Measurements from ENCODE around the gene SLC9A9.
A peak's percentile ranks its signal among the peaks of the same experiment; 100 is the strongest.

The SLC9A9 gene

DNA sequence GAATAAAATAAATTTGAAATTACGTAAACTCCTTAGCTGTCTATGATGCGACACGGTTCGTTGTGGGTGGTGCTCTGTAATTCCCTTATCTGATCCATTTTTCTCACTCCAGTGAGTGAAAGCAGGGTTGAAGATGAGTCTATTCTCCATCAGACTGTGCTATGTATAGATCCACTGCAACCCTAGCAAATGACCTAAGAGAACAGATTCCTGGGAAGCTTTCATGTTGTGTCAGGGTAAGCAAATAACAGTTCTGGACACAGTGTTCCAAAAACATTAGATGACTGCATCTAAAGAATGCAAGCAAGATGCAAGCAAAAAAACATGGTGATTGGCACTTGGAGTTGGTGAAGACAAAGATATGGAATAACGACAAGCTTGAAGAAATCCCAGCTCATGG, 239.3 kb downstream of the SLC9A9 start:
- peak; percentile 96 for DNase-seq
- Histone ChIP-seq H3K36me3 (replicated peaks) (no peaks in the 10 kb centered on the region), H3K4me3 (ENCODE audit: low read depth, low read length) (no peak overlapping the region), H3K27me3 (replicated peaks) (no peaks in the 10 kb centered on the region), H3K27ac (peak overlapping the region; percentile 90)
- TF ChIP-seq, protein P1, sequence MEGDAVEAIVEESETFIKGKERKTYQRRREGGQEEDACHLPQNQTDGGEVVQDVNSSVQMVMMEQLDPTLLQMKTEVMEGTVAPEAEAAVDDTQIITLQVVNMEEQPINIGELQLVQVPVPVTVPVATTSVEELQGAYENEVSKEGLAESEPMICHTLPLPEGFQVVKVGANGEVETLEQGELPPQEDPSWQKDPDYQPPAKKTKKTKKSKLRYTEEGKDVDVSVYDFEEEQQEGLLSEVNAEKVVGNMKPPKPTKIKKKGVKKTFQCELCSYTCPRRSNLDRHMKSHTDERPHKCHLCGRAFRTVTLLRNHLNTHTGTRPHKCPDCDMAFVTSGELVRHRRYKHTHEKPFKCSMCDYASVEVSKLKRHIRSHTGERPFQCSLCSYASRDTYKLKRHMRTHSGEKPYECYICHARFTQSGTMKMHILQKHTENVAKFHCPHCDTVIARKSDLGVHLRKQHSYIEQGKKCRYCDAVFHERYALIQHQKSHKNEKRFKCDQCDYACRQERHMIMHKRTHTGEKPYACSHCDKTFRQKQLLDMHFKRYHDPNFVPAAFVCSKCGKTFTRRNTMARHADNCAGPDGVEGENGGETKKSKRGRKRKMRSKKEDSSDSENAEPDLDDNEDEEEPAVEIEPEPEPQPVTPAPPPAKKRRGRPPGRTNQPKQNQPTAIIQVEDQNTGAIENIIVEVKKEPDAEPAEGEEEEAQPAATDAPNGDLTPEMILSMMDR (IDR thresholded peaks at IDR 0.05; ENCODE audit: low read depth, low read length, missing control alignments) = no peak
- in situ Hi-C loops (cut with HindIII; ENCODE audit: low pct_ligation_motif_present, low sequenced_read_pairs) = no loop called here

DNA sequence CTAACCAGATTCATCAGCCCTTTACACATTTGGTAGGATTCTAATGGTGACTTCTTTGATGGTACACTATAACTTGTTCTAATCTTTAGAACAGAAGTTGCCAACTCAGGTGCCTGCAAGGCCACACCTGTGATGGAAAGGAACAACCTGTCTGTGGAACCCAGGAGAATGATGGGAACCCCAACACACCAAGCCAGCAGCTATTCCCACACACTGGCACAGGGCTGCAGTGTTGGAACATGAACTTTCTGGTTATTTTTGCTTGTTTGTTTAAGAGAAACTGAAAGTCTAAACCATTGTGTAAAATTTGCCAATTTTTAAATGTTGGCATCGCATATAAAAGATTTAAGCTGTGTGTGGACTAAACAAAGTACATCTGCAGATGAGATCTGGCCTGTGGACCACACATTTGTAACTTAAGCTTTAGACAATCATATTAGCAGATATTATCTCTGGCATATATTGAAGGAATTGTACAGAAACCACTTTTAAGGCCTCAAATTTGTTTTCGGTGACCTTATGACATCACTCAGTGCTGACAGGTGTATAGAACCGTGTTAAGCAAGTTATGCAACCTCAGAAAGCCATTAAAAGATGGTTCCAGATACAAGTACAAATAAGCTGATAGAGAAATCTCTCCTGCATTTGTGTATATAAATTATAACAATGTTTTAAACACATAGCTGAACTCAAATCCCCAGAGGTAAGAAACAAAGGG, 242.9 kb downstream of the SLC9A9 start:
- TF ChIP-seq, protein P1 (IDR thresholded peaks at IDR 0.05; ENCODE audit: low read depth, low read length, missing control alignments) = no peak
- in situ Hi-C loops (cut with HindIII; ENCODE audit: low pct_ligation_motif_present, low sequenced_read_pairs) = no loop called here
- DNase-seq = no peak
- no peaks in the 10 kb centered on the region for H3K27me3 ChIP-seq (replicated peaks)
- H3K36me3 ChIP-seq (replicated peaks) = no peaks in the 10 kb centered on the region
- H3K27ac ChIP-seq = no peak overlapping the region
- no peak overlapping the region for H3K4me3 ChIP-seq (ENCODE audit: low read depth, low read length)

DNA sequence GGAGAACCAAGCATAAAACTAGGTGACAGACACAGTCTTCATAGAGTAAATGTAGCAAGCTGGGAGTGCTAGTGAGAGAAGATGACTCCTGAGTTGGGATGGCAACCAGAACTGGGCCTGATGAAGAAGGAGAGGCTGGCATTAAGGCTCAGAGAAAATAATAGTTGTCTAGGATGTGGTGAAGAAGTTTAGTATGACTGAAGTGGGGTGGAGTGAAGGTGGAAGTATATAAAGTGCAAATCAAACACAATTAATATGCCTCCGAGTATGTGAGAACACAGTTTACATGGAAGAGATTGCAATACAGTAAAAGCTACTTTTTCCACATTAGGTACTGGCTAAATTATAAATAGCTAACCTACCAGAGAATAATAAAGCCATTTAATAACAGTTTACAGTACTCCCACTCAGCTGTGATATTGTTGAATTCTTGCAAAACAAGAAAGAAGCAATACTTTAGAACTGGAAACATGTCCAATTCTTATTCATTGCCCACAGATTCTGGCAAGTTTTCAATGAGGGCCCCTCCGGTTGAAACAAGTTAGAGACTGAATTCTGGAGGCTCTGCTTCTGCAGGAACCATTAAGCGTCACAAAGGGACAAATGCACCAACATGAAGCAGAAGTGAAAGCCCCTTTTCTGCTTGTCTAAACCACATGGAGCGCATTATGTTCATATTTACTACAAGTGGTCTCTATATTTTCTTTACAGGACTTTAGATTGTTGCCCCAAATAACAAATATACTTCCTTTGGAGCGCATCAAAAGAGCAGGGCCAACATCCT, 243.7 kb downstream of the SLC9A9 start:
- Histone ChIP-seq H3K4me3 (ENCODE audit: low read depth, low read length) (no peak overlapping the region), H3K36me3 (replicated peaks) (no peaks in the 10 kb centered on the region), H3K27me3 (replicated peaks) (no peaks in the 10 kb centered on the region), H3K27ac (no peak overlapping the region)
- in situ Hi-C loops (cut with HindIII; ENCODE audit: low pct_ligation_motif_present, low sequenced_read_pairs) = no loop called here
- TF ChIP-seq, protein P1 (IDR thresholded peaks at IDR 0.05; ENCODE audit: low read depth, low read length, missing control alignments) = no peak
- no peak for DNase-seq

DNA sequence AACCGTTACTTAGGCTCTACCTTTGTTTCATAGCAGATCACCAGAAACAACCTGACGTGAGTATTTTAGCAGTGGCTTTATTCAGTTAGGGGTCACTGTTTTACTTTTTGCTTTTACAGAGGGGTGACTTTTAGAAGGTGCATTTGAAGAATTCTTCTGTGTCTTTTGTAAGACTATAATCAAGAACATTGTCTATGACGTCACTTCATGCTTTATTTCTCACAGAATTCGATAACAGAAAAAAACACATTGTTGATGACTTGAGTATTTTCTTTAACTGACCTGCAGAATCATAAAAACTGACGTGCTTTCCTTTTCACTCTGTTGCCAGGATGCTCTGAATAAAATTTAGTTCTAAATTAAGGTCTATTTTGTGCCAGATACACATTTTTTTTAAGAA, 244.5 kb downstream of the SLC9A9 start:
- Histone ChIP-seq H3K36me3 (replicated peaks) (no peaks in the 10 kb centered on the region), H3K27me3 (replicated peaks) (no peaks in the 10 kb centered on the region), H3K4me3 (ENCODE audit: low read depth, low read length) (no peak overlapping the region), H3K27ac (no peak overlapping the region)
- in situ Hi-C loops (cut with HindIII; ENCODE audit: low pct_ligation_motif_present, low sequenced_read_pairs) = no loop called here
- DNase-seq = no peak
- TF ChIP-seq, protein P1 (IDR thresholded peaks at IDR 0.05; ENCODE audit: low read depth, low read length, missing control alignments) = no peak

DNA sequence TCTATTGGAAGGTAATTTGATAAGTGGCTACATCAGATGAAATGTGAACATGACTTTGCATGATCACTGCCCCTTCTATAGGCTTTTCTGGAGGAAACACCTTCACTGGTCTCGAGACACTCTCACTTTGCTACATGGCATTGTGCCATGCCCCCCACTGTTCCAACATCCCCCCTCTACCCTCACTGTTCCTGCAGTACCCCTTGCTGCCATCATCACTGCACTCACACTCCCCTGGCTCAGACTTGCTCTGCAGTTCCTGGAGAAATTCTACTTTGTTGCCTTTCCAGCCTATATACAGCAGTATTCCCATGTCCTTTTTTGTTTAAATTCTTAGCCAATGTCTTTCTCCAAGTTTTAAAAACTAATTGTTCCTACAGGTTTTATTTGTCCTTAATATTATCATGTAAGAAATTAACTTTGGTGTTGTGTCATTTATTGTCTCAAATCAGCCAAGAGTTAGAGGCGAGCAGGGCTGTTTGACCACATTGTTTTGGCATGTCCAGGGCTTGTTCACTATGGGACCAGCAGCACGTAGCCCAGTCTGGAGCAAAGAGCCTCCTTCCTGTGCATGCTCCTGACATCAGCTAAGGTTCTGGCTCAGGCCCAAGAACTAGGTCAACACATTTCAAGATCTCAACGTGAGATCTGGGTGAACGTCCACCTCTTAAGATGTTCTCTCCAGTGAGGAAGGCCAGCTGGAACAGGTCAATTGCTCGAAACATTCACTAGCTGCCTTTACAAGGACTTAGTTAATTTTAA, 246.4 kb downstream of the SLC9A9 start:
- Histone ChIP-seq H3K27ac (peak overlapping the region; percentile 66), H3K36me3 (replicated peaks) (no peaks in the 10 kb centered on the region), H3K27me3 (replicated peaks) (no peaks in the 10 kb centered on the region), H3K4me3 (ENCODE audit: low read depth, low read length) (no peak overlapping the region)
- peak; percentile 90 for DNase-seq
- in situ Hi-C loops (cut with HindIII; ENCODE audit: low pct_ligation_motif_present, low sequenced_read_pairs) = no loop called here
- TF ChIP-seq, protein P1 (IDR thresholded peaks at IDR 0.05; ENCODE audit: low read depth, low read length, missing control alignments) = peak; percentile 13
